ENCODE measurements around the gene INTS1.
A peak's percentile ranks its signal among the peaks of the same experiment; 100 is the strongest.

- TF ChIP-seq CTCF (IDR thresholded peaks at IDR 0.05) (no peak), POLR2A (IDR thresholded peaks at IDR 0.05) (peak; percentile 85 to 90 (median 85))
Measured at GRCh38 chr7:1536743-1537534, 32.8 kb upstream of the INTS1 start.
